ENCODE measurements around the gene LGALS4.

- no peak for TF ChIP-seq EZH2 (IDR thresholded peaks at IDR 0.05; ENCODE audit: insufficient read depth, low read length)
- no peak for TF ChIP-seq CTCF (IDR thresholded peaks at IDR 0.05; ENCODE audit: insufficient read depth, low read depth, low read length)
Observed at GRCh38 chr19:38840583-38840968, 27.8 kb upstream of the LGALS4 start.
